Measurements from ENCODE around the gene PLSCR3. TPM values are rescaled to one million over a fixed set of nuclear protein-coding genes. Genes with fewer than 3 reads are reported as not detected.
A peak's percentile ranks its signal among the peaks of the same experiment; 100 is the strongest.

Gene PLSCR3
- total RNA-seq, 1 donor from 2014 or later = 35.5 TPM

GRCh38 chr17:7425756-7426155, 31.4 kb upstream of the PLSCR3 start:
- TF ChIP-seq, protein P1, sequence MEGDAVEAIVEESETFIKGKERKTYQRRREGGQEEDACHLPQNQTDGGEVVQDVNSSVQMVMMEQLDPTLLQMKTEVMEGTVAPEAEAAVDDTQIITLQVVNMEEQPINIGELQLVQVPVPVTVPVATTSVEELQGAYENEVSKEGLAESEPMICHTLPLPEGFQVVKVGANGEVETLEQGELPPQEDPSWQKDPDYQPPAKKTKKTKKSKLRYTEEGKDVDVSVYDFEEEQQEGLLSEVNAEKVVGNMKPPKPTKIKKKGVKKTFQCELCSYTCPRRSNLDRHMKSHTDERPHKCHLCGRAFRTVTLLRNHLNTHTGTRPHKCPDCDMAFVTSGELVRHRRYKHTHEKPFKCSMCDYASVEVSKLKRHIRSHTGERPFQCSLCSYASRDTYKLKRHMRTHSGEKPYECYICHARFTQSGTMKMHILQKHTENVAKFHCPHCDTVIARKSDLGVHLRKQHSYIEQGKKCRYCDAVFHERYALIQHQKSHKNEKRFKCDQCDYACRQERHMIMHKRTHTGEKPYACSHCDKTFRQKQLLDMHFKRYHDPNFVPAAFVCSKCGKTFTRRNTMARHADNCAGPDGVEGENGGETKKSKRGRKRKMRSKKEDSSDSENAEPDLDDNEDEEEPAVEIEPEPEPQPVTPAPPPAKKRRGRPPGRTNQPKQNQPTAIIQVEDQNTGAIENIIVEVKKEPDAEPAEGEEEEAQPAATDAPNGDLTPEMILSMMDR (IDR thresholded peaks at IDR 0.05; ENCODE audit: unreplicated experiment) = no peak
- Mint-ChIP-seq H3K4me1 (ENCODE audit: low read depth) (no peaks in the 10 kb centered on the region), H3K27me3 (no peaks in the 10 kb centered on the region), H3K9me3 (ENCODE audit: low read depth) (no peaks in the 10 kb centered on the region), H3K27ac (no peak overlapping the region), H3K4me3 (ENCODE audit: low read depth) (no peak overlapping the region), H3K36me3 (ENCODE audit: insufficient read depth) (no peaks in the 10 kb centered on the region)
- DNase-seq (ENCODE audit: low spot score, unreplicated experiment) = no peak

DNA sequence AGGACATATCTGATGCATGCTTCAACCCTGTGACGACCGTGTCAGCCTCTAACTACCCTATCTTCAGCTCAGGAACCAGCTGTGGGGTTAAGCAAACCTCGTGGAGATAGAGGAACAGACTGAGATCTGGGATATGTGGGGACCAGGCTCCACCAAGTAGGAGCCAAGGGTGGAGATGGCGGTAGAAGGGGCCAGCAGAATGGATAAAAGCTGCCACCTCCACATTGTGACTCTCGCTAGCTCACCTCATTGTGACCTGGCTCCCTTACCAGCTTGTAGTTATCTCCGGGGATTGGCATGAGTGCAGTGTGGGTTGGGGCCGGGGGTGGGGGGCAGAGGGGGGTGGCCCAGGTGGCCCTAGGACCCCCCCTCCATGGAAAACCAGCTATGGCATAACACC, 31.0 kb upstream of the PLSCR3 start, which contains the start of gene SPEM2:
SPEM2 (plus strand) TSS at position 301 of the 400 bp plus-strand sequence; CDS start at position 374, 73 bp downstream.
- H3K4me3 Mint-ChIP-seq (ENCODE audit: low read depth) = no peak within 1 kb of the TSS

DNA sequence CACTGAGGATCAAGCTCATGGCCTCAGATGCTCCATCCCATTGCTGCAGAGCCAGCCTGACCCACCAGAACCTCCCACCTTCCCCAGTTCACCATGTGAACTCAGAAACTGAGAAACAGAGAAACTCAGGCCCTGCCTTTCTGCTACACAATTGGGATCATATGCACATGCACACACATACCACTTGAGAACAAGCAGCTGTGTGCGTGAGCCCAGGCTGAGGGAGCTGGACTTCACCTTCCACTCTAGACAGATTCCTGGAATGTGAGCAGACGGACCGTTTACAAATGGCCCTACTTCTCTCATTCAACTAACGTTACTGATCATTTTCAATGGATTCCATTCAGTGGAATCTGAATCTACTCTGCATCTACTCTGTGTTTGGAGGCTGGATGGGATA, 29.4 kb upstream of the PLSCR3 start:
- Mint-ChIP-seq H3K9me3 (ENCODE audit: low read depth) (no peaks in the 10 kb centered on the region), H3K27ac (peak overlapping the region; percentile 67), H3K36me3 (ENCODE audit: insufficient read depth) (no peaks in the 10 kb centered on the region), H3K4me1 (ENCODE audit: low read depth) (peaks cover 7% of the 10 kb centered on the region), H3K27me3 (no peaks in the 10 kb centered on the region), H3K4me3 (ENCODE audit: low read depth) (no peak overlapping the region)
- DNase-seq (ENCODE audit: low spot score, unreplicated experiment) = no peak
- TF ChIP-seq, protein P1 (IDR thresholded peaks at IDR 0.05; ENCODE audit: unreplicated experiment) = no peak

More for the DNA sequence above, 31.0 kb upstream of the PLSCR3 start, which contains the start of gene SPEM2:
- Mint-ChIP-seq H3K27ac (no peak within 1 kb of the TSS), H3K36me3 (ENCODE audit: insufficient read depth) (no peaks in the 10 kb centered on the region), H3K27me3 (no peaks in the 10 kb centered on the region), H3K9me3 (ENCODE audit: low read depth) (no peaks in the 10 kb centered on the region), H3K4me1 (ENCODE audit: low read depth) (no peaks in the 10 kb centered on the region)
- TF ChIP-seq, protein P1 (IDR thresholded peaks at IDR 0.05; ENCODE audit: unreplicated experiment) = no peak
- DNase-seq (ENCODE audit: low spot score, unreplicated experiment) = no peak

DNA sequence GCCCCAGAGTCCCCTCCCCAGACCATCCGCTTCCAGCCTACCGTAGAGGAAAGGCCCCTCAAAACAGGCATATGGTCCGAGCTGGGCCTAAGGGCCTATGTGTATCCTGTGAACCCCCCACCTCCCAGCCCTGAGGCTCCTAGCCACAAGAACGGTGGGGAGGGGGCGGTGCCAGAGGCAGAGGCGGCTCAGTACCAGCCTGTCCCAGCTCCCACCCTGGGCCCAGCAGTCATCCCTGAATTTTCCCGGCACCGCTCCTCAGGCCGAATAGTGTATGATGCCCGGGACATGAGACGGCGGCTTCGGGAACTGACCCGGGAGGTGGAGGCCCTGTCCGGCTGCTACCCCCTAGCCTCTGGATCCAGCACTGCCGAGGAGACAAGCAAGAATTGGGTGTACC, 26.9 kb upstream of the PLSCR3 start:
- no peaks in the 10 kb centered on the region for H3K9me3 Mint-ChIP-seq (ENCODE audit: low read depth)
- no peak overlapping the region for H3K4me3 Mint-ChIP-seq (ENCODE audit: low read depth)
- TF ChIP-seq, protein P1 (IDR thresholded peaks at IDR 0.05; ENCODE audit: unreplicated experiment) = no peak
- H3K27ac Mint-ChIP-seq = no peak overlapping the region
- H3K27me3 Mint-ChIP-seq = no peaks in the 10 kb centered on the region
- no peak for DNase-seq (ENCODE audit: low spot score, unreplicated experiment)
- peaks cover 7% of the 10 kb centered on the region for H3K4me1 Mint-ChIP-seq (ENCODE audit: low read depth)
- no peaks in the 10 kb centered on the region for H3K36me3 Mint-ChIP-seq (ENCODE audit: insufficient read depth)

- H3K27ac Mint-ChIP-seq = peak within 1 kb of the TSS; percentile 88
Observed at GRCh38 chr17:7419819-7420610, 25.7 kb upstream of the PLSCR3 start, which contains the start of gene SPEM1. Gene SPEM1 (plus strand): TSS chr17:7420324. CDS start chr17:7420385, 61 bp downstream.

More at GRCh38 chr17:7419819-7420610, 25.7 kb upstream of the PLSCR3 start, which contains the start of gene SPEM1:
- Mint-ChIP-seq H3K27me3 (no peaks in the 10 kb centered on the region), H3K4me3 (ENCODE audit: low read depth) (no peak within 1 kb of the TSS), H3K36me3 (ENCODE audit: insufficient read depth) (no peaks in the 10 kb centered on the region), H3K9me3 (ENCODE audit: low read depth) (no peaks in the 10 kb centered on the region), H3K4me1 (ENCODE audit: low read depth) (peaks cover 7% of the 10 kb centered on the region)
- no peak for DNase-seq (ENCODE audit: low spot score, unreplicated experiment)
- TF ChIP-seq, protein P1 (IDR thresholded peaks at IDR 0.05; ENCODE audit: unreplicated experiment) = no peak
